Left ventricle myocardium inferior (tissue), 1 donor: ENCODE data around the gene CDK5. TPM values are rescaled to one million over a fixed set of nuclear protein-coding genes. Genes with fewer than 3 reads are reported as not detected.
A peak's percentile ranks its signal among the peaks of the same experiment; 100 is the strongest.

Experiments used
- DNase-seq: peaks from one replicate; pipeline ENCODE4 v3.0.0-alpha.2; 2020
- H3K27ac ChIP-seq: fragments of 200-600 bp; replicated peaks from 2 replicates; pipeline ENCODE4 v1.8.0; 2021
- H3K27me3 ChIP-seq: fragments of 200-600 bp; 2 replicates; pipeline ENCODE4 v1.8.0; 2021; ENCODE audit warnings: low read depth
- H3K36me3 ChIP-seq: fragments of 200-600 bp; 2 replicates; pipeline ENCODE4 v1.8.0; 2021
- H3K4me1 ChIP-seq: fragments of 200-600 bp; 2 replicates; pipeline ENCODE4 v1.8.0; 2021
- H3K4me3 ChIP-seq: fragments of 200-600 bp; 2 replicates; pipeline ENCODE4 v1.8.0; 2021; ENCODE audit warnings: mild to moderate bottlenecking, moderate library complexity
- H3K9me3 ChIP-seq: fragments of 200-600 bp; replicated peaks from 2 replicates; pipeline ENCODE4 v1.8.0; 2021
- intact Hi-C: fragments of 100-400 bp; cut with micrococcal nuclease; formaldehyde crosslinking; loops from one replicate; pipeline ENCODE4 v1.11.0; 2022
- total RNA-seq: library from RNA; stranded (reverse); fragmentation: NEBNext Ultra II Directional; extraction: Animal tissue kit (Norgen Biotek cat#: 25700); gene quantifications from one replicate; pipeline ENCODE4 v1.2.1, GENCODE V29; 2021
- TF ChIP-seq, protein P1 (sequence below): fragments of 200-600 bp; IDR thresholded peaks from 2 replicates; pipeline ENCODE4 v1.8.0; 2021; ENCODE audit warnings: antibody characterized with exemption, mild to moderate bottlenecking, borderline replicate concordance
- donor health status: DM: no; HTN: yes; CAD: no; lungs with severe emphysema.

The CDK5 gene
- total RNA-seq, 1 donor from 2014 or later, result 9.6 TPM

- Histone ChIP-seq H3K4me1 (peaks cover 66% of the 10 kb centered on the region), H3K4me3 (peak overlapping the region; percentile 93), H3K27me3 (no peaks in the 10 kb centered on the region), H3K36me3 (peaks cover 35% of the 10 kb centered on the region), H3K27ac (peak overlapping the region; percentile 67), H3K9me3 (no peaks in the 10 kb centered on the region)
- TF ChIP-seq, protein P1, sequence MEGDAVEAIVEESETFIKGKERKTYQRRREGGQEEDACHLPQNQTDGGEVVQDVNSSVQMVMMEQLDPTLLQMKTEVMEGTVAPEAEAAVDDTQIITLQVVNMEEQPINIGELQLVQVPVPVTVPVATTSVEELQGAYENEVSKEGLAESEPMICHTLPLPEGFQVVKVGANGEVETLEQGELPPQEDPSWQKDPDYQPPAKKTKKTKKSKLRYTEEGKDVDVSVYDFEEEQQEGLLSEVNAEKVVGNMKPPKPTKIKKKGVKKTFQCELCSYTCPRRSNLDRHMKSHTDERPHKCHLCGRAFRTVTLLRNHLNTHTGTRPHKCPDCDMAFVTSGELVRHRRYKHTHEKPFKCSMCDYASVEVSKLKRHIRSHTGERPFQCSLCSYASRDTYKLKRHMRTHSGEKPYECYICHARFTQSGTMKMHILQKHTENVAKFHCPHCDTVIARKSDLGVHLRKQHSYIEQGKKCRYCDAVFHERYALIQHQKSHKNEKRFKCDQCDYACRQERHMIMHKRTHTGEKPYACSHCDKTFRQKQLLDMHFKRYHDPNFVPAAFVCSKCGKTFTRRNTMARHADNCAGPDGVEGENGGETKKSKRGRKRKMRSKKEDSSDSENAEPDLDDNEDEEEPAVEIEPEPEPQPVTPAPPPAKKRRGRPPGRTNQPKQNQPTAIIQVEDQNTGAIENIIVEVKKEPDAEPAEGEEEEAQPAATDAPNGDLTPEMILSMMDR, result no peak
- DNase-seq, result no peak
- intact Hi-C loops, result no loop called here
Measured at GRCh38 chr7:151062399-151063211, 4.9 kb upstream of the CDK5 start.

GRCh38 chr7:151062111-151062398, 4.4 kb upstream of the CDK5 start:
- Histone ChIP-seq H3K27ac (peak overlapping the region; percentile 97), H3K4me3 (peak overlapping the region; percentile 93), H3K27me3 (no peaks in the 10 kb centered on the region), H3K9me3 (no peaks in the 10 kb centered on the region), H3K36me3 (peaks cover 30% of the 10 kb centered on the region), H3K4me1 (peaks cover 71% of the 10 kb centered on the region)
- intact Hi-C loops, result no loop called here
- no peak for DNase-seq
- TF ChIP-seq, protein P1, result no peak

DNA sequence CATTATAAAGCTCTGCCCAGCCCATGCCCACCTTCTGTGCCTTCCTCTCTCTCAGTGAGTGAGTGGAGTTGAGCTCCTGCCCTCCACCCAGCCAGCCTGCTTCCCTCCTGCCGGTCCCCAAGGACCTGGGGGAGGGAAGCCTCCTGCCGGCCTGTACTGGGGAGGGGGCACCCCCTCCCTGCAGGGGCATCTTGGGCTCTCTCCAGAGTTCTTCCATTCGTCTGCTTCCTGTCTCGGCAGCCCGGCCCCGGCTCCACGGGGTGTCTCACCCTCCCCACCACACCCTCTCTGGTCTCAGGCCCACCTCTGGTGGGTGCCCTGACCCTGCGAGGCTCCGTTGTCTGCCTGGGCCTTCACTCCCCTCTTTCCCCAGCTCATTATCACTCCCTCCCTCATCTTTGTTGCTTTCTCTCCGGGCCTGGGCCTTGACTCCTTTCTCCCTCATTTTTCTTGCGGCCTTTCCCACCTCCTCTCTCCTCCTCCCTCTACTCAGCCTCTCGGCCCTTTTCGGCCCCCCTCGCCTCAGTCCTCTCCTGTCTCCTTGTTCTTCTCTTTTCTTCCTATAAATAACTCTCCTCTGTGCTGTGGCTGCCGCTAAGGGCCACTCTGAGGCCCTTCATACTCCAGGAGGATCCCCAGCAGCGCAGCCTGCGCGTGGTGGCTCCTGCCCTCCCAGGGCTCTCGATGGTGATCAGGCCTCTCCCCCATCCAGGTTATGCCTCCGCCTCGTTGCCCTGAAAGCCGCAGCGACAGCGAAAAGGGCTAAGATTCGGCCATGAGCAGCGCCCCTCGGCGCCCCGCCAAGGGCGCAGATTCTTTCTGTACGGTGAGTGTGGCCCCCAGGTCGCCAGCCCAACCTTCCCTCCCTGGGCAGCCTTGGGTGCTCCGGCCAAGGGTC, 3.8 kb upstream of the CDK5 start:
- Histone ChIP-seq H3K4me1 (peaks cover 77% of the 10 kb centered on the region), H3K36me3 (peaks cover 24% of the 10 kb centered on the region), H3K27ac (peak overlapping the region; percentile 97), H3K9me3 (no peaks in the 10 kb centered on the region), H3K27me3 (no peaks in the 10 kb centered on the region), H3K4me3 (peak overlapping the region; percentile 93)
- DNase-seq, result no peak
- TF ChIP-seq, protein P1, result no peak
- intact Hi-C loops, result no loop called here

- peaks cover 15% of the 10 kb centered on the region for H3K36me3 ChIP-seq
- H3K9me3 ChIP-seq, result no peaks in the 10 kb centered on the region
- H3K4me3 ChIP-seq, result peak overlapping the region; percentile 93
- intact Hi-C loops, result no loop called here
- TF ChIP-seq, protein P1, result no peak
- no peak for DNase-seq
- peaks cover 77% of the 10 kb centered on the region for H3K4me1 ChIP-seq
- H3K27ac ChIP-seq, result peak overlapping the region; percentile 97
- H3K27me3 ChIP-seq, result no peaks in the 10 kb centered on the region
Measured at GRCh38 chr7:151060416-151061212, 2.9 kb upstream of the CDK5 start.

DNA sequence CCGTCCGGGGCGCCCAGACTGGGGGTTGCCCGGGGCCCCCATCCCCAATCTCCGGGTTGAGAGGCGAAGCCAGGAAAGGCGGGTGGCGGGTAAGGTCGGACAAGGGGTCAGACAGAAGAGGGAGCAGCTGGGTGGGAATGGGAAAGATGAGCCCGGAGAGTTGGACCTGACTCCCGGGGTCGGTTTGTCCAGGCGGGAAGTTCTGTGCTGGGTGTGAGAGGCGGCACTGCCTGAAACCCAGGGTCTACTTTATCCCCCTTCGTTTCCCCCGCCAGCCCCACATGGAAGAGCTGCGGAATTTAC, 2.4 kb upstream of the CDK5 start:
- TF ChIP-seq, protein P1, result no peak
- Histone ChIP-seq H3K27me3 (no peaks in the 10 kb centered on the region), H3K36me3 (peaks cover 12% of the 10 kb centered on the region), H3K4me3 (peak overlapping the region; percentile 93), H3K9me3 (no peaks in the 10 kb centered on the region), H3K4me1 (peaks cover 73% of the 10 kb centered on the region), H3K27ac (peak overlapping the region; percentile 97)
- intact Hi-C loops, result no loop called here
- no peak for DNase-seq
